GM06990 (cell line): ENCODE measurements around the gene TCAP.

Experiments used
- DNase-seq: peaks from one replicate; pipeline ENCODE4 v3.0.0-alpha.2; 2011; ENCODE audit not compliant: insufficient read length; ENCODE audit errors: extremely low read depth
- H3K27me3 ChIP-seq: replicated peaks from 2 replicates; pipeline ENCODE4 v1.6.0; 2011; ENCODE audit warnings: low read length; ENCODE audit not compliant: control insufficient read depth, insufficient read depth
- H3K36me3 ChIP-seq: 2 replicates; pipeline ENCODE4 v1.5.1; 2011; ENCODE audit warnings: low read length; ENCODE audit not compliant: control insufficient read depth, insufficient read depth
- H3K4me3 ChIP-seq: replicated peaks from 2 replicates; pipeline ENCODE4 v1.5.1; 2011; ENCODE audit warnings: low read depth, mild to moderate bottlenecking, control low read depth, low read length
- TF ChIP-seq, protein P1 (sequence below): IDR thresholded peaks from 2 replicates; pipeline ENCODE4 v1.5.1; 2011; ENCODE audit warnings: low read length, control low read depth, mild to moderate bottlenecking, inconsistent platforms; ENCODE audit not compliant: insufficient read depth, poor library complexity, severe bottlenecking

Gene TCAP

DNA sequence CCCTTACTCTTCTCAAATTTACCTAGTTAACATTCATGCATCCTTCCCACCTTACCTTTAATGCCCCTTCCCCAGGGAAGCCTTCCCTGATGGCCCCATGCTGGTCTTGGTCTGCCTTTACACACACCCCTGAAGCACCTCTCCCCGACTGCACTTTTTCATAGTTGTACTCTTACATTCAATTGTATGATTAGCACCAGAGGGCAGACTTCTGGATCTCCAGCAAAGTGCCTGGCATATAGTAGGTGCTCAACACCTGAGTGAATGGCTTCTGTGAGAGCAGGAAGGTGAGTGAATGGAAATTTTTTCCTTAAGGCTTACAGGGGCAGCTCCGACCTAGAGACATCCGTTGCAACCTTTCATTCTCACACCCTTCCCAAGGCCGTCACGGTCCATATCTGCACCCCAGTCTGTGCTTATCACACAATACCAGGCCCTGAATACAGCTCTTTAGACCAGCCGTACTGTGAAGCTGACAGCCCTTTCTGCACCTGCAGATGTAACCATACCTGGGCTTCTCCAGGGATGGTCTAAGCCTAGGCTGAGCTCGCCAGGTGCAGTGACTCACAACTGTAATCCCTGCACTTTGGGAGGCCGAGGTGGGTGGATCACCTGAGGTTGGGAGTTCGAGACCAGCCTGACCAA, 18.3 kb downstream of the TCAP start:
- no peak for DNase-seq
- TF ChIP-seq, protein P1, sequence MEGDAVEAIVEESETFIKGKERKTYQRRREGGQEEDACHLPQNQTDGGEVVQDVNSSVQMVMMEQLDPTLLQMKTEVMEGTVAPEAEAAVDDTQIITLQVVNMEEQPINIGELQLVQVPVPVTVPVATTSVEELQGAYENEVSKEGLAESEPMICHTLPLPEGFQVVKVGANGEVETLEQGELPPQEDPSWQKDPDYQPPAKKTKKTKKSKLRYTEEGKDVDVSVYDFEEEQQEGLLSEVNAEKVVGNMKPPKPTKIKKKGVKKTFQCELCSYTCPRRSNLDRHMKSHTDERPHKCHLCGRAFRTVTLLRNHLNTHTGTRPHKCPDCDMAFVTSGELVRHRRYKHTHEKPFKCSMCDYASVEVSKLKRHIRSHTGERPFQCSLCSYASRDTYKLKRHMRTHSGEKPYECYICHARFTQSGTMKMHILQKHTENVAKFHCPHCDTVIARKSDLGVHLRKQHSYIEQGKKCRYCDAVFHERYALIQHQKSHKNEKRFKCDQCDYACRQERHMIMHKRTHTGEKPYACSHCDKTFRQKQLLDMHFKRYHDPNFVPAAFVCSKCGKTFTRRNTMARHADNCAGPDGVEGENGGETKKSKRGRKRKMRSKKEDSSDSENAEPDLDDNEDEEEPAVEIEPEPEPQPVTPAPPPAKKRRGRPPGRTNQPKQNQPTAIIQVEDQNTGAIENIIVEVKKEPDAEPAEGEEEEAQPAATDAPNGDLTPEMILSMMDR, result no peak
- Histone ChIP-seq H3K27me3 (no peaks in the 10 kb centered on the region), H3K4me3 (no peak overlapping the region), H3K36me3 (no peaks in the 10 kb centered on the region; the same call in 1 of the 2 replicates)

DNA sequence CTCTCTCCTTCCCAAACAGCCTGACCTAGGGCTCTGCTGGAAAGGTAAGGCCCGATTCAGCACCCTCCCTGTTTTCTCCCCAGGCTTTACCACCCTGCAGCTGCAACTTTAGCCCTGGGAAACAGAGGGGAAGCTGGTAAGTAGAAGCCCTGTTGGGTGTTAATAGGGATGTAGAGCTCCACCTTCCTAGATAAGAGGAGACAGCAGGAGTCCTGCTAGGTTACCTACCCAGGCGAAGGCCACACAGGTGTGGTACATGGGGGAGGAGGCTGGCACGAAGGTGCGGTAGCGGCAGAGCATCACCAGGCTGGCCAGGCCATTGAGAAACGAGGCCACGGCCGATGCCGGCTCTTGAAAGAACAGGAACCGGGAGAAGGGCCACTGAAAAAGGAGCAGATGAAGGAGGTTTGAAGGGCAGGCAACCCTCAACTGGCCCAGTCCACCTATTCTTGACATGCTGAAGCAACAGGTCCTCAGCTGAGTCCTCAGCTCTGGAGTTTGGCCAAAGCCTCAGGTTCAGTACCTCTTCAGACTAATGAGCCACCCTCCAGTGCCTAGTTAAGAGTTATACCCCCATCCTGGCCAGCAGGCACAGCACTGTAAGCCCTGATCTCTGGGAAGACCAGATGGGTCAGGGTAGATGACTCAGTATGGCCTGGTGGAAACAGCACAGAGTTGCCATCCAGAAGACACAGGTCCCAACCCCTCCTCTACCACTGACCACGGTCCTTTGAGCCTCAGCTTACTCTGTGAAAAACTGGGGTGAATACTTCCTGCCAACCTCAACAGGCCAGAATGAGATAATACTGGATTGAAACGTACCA, 19.4 kb downstream of the TCAP start:
- DNase-seq, result no peak
- H3K4me3 ChIP-seq, result no peak overlapping the region
- H3K36me3 ChIP-seq, result no peaks in the 10 kb centered on the region; the same call in 1 of the 2 replicates
- TF ChIP-seq, protein P1, result no peak
- no peaks in the 10 kb centered on the region for H3K27me3 ChIP-seq

DNA sequence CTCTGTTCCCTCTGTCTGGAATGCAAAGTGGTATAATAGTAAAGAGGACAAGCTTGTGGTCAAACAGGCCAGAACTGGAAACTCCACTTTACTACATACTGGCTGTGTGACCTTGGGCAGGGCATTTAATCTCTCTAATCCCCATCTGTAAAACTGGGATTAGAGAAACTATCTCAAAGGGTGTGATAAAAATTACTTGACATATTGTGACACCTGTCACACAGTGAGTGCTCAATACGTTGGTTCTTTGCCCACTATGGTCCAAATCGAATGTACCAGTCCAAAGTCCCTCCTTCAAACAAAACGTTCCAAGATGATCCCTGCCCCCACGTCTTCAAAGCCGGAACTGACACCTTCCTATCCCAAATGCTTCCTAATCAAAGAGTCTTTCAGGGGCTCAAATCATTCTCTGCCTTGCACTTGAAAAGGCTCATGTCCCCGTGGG, 22.0 kb downstream of the TCAP start:
- no peak for DNase-seq
- no peaks in the 10 kb centered on the region for H3K27me3 ChIP-seq
- TF ChIP-seq, protein P1, result no peak
- no peaks in the 10 kb centered on the region; the same call in 1 of the 2 replicates for H3K36me3 ChIP-seq
- peak overlapping the region; percentile 69 for H3K4me3 ChIP-seq

DNA sequence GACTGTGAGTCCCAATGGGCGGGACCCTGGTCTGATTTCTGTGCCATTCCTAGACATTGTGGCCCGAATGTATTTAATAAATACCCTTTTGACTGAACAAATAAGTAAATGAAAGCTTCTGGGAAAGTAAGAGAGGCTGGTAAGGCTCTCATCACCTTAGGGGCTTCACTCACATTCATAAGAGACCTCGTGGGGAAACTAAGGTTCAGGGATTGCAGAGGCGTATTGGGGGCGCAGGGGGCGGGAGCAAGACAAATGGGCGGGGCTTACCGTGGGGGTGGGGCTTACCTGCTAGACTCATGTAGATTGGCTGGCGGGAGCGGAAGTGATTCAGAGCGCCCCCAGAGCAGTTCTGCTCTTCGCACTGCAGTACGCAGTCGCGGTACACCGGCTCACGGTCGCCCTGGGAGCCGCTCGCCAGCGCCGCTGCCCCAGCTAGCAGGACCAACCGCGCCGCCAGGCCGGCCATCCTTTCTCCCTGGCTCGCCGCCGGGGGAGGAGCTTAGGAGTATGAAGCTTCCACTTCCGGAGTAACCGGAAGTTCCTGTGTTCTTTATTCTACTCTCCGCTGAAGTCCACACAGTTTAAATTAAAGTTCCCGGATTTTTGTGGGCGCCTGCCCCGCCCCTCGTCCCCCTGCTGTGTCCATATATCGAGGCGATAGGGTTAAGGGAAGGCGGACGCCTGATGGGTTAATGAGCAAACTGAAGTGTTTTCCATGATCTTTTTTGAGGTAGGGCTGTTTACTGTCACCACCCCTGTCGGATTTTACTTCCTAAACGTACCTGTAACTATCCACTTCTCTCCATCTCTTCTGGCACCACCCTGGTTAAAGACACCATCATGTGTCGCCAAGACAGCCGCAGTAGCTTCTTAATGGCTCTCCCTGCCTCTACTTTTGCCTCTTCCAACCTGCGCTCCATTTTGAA, 22.7 kb downstream of the TCAP start, which contains the start of gene PGAP3:
Gene PGAP3, minus strand, starts transcription at position 512 of the 929 bp plus-strand sequence. Its CDS starts 43 bp downstream, at position 469.
- no peaks in the 10 kb centered on the region; the same call in 1 of the 2 replicates for H3K36me3 ChIP-seq
- TF ChIP-seq, protein P1, result no peak
- peak within 1 kb of the TSS; percentile 69 for H3K4me3 ChIP-seq
- no peaks in the 10 kb centered on the region for H3K27me3 ChIP-seq
- DNase-seq, result peak; percentile 95

DNA sequence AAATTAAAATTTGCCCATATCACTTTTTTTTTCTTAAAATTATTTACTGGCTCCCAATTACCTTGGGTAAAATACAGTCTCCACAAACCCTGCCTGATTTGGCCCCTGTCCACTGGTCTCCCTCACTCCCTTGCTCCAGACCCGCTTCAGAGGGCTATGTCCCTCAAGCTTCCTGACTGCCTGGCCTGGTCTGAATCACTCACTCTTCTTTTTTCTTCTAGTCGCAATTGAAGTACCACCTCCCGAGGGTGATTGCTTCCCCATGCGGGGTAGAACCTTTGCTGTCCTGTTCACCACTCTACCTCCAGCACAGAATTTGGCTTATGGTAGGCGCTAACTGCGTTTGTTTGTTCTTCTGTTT, 23.3 kb downstream of the TCAP start:
- Histone ChIP-seq H3K27me3 (no peaks in the 10 kb centered on the region), H3K36me3 (no peaks in the 10 kb centered on the region; the same call in 1 of the 2 replicates), H3K4me3 (peak overlapping the region; percentile 69)
- no peak for DNase-seq
- TF ChIP-seq, protein P1, result no peak
